Fibroblast of skin of back (primary cell): ENCODE results near the gene TMEM126B.
A peak's percentile ranks its signal among the peaks of the same experiment; 100 is the strongest.

Source experiments
- DNase-seq: peaks from one replicate; pipeline ENCODE4 v3.0.0-alpha.2; 2013

TMEM126B gene

GRCh38 chr11:85682330-85683305 is 54.2 kb downstream of the TMEM126B start:
- peak; percentile 32 for DNase-seq

GRCh38 chr11:85685125-85685819 is 56.9 kb downstream of the TMEM126B start:
- no peak for DNase-seq

GRCh38 chr11:85685820-85686459 is 57.5 kb downstream of the TMEM126B start, which contains the start of gene CCDC89:
CCDC89 (minus strand) TSS chr11:85686195; CDS start chr11:85686130, 65 bp downstream.
- peak; percentile 43 for DNase-seq
